HG02588 (cell line): ENCODE measurements around the gene RNPC3.
"Not testable (repeated sequence)": the region's sequence is repeated elsewhere in the genome, so short reads cannot be mapped to it uniquely, and the experiment has no call there.

Experiments
- ATAC-seq: cut with Tn5 transposase; IDR thresholded peaks from one replicate; pipeline ENCODE4 v1.9.1; 2021; ENCODE audit warnings: mild to moderate bottlenecking, moderate library complexity; ENCODE audit not compliant: unreplicated experiment

The RNPC3 gene

DNA sequence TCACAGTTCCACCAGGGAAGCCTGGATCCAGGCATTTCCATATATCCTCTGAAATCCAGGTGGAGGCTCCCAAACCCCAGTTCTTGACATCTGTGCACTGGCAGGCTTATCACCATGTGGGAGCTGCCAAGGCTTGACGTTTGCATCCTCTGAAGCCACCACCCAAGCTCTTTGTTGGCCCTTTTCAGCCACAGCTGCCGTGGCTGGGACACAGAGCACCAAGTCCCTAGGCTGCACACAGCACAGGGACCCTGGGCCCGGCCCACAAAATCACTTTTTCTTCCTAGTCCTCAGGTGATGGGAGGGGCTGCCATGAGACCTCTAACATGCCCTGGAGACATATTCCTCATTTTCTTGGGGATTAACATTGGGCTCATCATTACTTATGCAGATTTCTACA lies 22.3 kb downstream of the RNPC3 start:
- ATAC-seq: no peak

GRCh38 chr1:103560427-103560826 lies 34.9 kb downstream of the RNPC3 start:
- ATAC-seq: no peak

GRCh38 chr1:103561124-103561523 lies 35.6 kb downstream of the RNPC3 start:
- ATAC-seq: not testable (repeated sequence)

- peak; percentile 85 for ATAC-seq
These were observed 36.3 kb downstream of the RNPC3 start for GRCh38 chr1:103561643-103562395.

GRCh38 chr1:103563056-103563455 lies 37.6 kb downstream of the RNPC3 start:
- no peak for ATAC-seq

DNA sequence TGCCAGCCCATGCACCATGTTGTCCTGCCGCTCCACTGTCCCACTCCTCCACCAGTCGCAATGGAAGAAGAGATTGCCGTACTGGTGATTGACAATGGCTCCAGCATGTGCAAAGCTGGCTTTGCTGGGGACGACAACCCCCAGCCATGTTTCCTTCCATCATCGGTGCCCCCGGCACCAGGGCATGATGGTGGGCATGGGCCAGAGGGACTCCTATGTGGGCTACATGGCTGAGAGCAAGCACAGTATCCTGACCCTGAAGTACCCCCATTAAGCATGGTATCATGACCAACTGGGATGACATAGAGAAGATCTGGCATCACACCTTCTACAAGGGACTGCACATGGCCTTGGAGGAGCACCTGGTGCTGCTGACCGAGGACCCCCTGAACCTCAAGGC lies 44.0 kb downstream of the RNPC3 start:
- ATAC-seq: no peak

DNA sequence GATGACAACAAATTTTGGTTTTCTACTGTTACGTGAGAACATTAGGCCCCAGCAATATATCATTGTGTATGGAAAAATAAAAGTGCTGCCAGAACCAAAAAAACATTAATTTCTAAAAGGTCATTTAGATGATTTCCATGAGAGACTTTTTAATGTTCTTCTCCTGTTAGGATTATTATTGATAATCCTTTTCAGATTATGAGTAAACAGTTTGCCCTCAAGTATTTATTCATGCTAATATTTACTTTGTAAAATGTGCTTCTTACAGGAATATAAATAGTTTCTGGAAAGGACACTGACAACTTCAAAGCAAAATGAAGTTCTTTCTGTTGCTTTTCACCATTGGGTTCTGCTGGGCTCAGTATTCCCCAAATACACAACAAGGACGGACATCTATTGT lies 45.8 kb downstream of the RNPC3 start, which contains the start of gene AMY2B:
AMY2B (plus strand) TSS at position 301 of the 400 bp plus-strand sequence; CDS start at position 315, 14 bp downstream.
- not testable (repeated sequence) for ATAC-seq

DNA sequence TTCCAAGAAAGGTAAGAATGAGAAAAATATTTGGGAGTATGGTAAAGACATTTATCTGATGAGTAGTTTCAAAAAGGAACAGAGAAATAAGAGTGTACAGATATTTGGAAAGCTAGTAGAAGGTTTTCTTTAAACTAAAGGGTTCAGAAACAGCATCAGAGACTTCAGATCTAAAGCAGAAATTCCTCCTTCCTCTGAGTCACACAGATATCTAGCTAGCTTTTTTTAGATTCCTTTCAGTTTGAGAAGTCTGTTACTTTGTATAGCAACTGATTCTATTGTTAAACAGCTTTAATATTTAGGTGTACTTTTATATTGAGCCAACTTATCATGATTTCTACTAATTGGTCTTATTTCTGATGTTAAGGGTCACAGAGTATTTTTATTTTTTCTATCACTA lies 50.6 kb downstream of the RNPC3 start:
- no peak for ATAC-seq

GRCh38 chr1:103576784-103577183 lies 51.3 kb downstream of the RNPC3 start:
- ATAC-seq: not testable (repeated sequence)

GRCh38 chr1:103582464-103582863 lies 57.0 kb downstream of the RNPC3 start:
- ATAC-seq: no peak

DNA sequence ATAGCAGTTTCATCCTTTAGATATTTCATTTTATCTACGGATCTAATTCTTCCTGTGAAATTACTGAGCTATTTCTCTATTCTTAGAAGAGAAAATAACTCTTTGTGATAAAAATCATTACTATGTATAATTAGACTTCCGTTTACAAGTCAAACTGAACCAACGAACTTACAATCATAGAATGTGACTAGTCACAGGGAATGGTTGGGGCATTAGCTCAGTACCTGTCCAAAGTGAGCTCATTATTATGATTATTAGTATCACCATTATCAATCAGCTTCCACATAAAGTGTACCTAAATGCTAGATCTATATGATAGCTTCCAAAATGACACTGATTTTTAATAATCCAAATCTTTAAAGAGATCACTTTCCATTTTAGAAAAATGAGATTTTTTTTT lies 58.4 kb downstream of the RNPC3 start:
- ATAC-seq: no peak

DNA sequence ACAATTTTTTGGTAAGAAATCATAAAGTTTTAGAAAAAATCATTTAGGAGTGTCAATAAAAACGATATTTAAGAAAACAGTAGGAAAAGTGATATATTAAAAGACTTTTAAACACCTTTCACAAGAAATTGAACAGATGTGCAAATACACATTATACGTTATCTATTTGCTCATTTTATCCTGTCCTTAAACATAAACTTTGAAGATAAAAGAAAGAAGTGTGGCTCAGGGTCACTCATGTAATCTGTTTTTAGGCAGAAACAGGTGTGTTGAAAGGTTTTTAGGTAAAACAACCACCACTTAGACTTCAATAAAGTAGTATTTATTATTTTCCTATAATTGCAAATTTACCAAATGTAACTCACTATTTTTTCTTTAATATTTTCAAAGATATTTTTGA lies 59.0 kb downstream of the RNPC3 start:
- ATAC-seq: no peak

DNA sequence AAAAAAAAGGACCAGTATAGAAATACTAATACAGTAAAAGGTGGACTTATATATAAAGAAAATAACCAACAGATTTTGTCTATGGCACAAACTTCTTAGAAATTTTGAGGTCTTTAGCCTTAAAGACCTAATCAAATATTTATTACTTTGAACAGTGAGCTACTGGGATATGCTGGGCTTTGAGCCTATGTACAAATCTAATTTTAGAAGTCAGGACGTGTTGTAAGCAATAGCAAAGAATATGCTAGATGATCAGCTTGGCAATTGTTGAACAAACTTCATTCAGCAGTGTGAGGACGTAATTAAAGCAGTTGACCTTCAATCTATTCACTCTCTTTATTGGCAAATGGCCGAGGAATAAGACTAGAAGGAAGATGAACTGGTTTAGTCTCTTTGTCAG lies 77.2 kb downstream of the RNPC3 start:
- not testable (repeated sequence) for ATAC-seq
